Liver (tissue), 9 donors: ENCODE measurements around the gene ENPP3. TPM values are rescaled to one million over a fixed set of nuclear protein-coding genes. Genes with fewer than 3 reads are reported as not detected.

Experiments used
- DNase-seq: peaks from one replicate; pipeline ENCODE4 v3.0.0-alpha.2; 2017; ENCODE audit warnings: low spot score
- H3K27ac ChIP-seq, 2 donors: one replicate each; pipeline ENCODE4 v1.7.0; 2013; ENCODE audit warnings: inconsistent platforms in 2 of 2, low read length in 2 of 2, control low read depth in 1 of 2, low read depth in 1 of 2, mild to moderate bottlenecking in 1 of 2
- H3K27me3 ChIP-seq, 4 donors: one replicate each; pipeline versions ENCODE4 v1.6.1 to v1.7.0; 2013; ENCODE audit warnings: low read length in 3 of 4, inconsistent platforms in 1 of 4, mild to moderate bottlenecking in 1 of 4, moderate library complexity in 1 of 4; ENCODE audit not compliant: control insufficient read depth in 4 of 4, insufficient read depth in 4 of 4
- H3K36me3 ChIP-seq, 4 donors: one replicate each; pipeline versions ENCODE4 v1.6.1 to v1.7.0; 2013; ENCODE audit warnings: low read length in 3 of 4, mild to moderate bottlenecking in 3 of 4, low read depth in 1 of 4, moderate library complexity in 1 of 4; ENCODE audit not compliant: control insufficient read depth in 4 of 4, insufficient read depth in 3 of 4
- H3K4me1 ChIP-seq, 4 donors: one replicate each; pipeline versions ENCODE4 v1.6.1 to v1.7.0; 2013; ENCODE audit warnings: low read length in 3 of 4, mild to moderate bottlenecking in 3 of 4, moderate library complexity in 1 of 4; ENCODE audit not compliant: control insufficient read depth in 4 of 4, insufficient read depth in 4 of 4
- H3K4me3 ChIP-seq, 3 donors: one replicate each; pipeline versions ENCODE4 v1.6.1 to v1.7.0; 2013; ENCODE audit warnings: low read length in 3 of 3, control low read depth in 1 of 3, low read depth in 1 of 3, mild to moderate bottlenecking in 1 of 3
- H3K9ac ChIP-seq, 2 donors: one replicate each; pipeline ENCODE4 v1.7.0; 2013; ENCODE audit warnings: low read length in 2 of 2, mild to moderate bottlenecking in 2 of 2, moderate library complexity in 2 of 2, control low read depth in 1 of 2, low read depth in 1 of 2
- H3K9me3 ChIP-seq, 4 donors: one replicate each; pipeline versions ENCODE4 v1.6.1 to v1.7.0; 2013; ENCODE audit warnings: low read length in 3 of 4; ENCODE audit not compliant: control insufficient read depth in 4 of 4
- FOXA1 ChIP-seq: IDR thresholded peaks from 2 replicates; pipeline ENCODE4 v1.6.1; 2016; ENCODE audit warnings: antibody characterized with exemption
- FOXA2 ChIP-seq: IDR thresholded peaks from 2 replicates; pipeline ENCODE4 v1.6.1; 2016; ENCODE audit warnings: antibody characterized with exemption
- GABPA ChIP-seq, 2 donors: IDR thresholded peaks in 1 of 2; conservative IDR thresholded peaks in 1 of 2; 2 replicates each; pipeline ENCODE4 v1.6.1; 2016; ENCODE audit warnings: antibody characterized with exemption in 2 of 2, mild to moderate bottlenecking in 1 of 2, moderate library complexity in 1 of 2
- HNF4A ChIP-seq, 2 donors: conservative IDR thresholded peaks; 2 replicates each; pipeline ENCODE4 v1.6.1; 2016; ENCODE audit warnings: antibody characterized with exemption in 2 of 2, mild to moderate bottlenecking in 2 of 2
- HNF4G ChIP-seq: IDR thresholded peaks from 2 replicates; pipeline ENCODE4 v1.6.1; 2016; ENCODE audit warnings: antibody characterized with exemption
- JUND ChIP-seq, 2 donors: IDR thresholded peaks; 2 replicates each; pipeline ENCODE4 v1.6.1; 2016; ENCODE audit warnings: antibody characterized with exemption in 2 of 2
- RAD21 ChIP-seq, 2 donors: IDR thresholded peaks; 2 replicates each; pipeline ENCODE4 v1.6.1; 2016; ENCODE audit warnings: antibody characterized with exemption in 2 of 2, mild to moderate bottlenecking in 2 of 2
- RXRA ChIP-seq, 2 donors: IDR thresholded peaks; 2 replicates each; pipeline ENCODE4 v1.6.1; 2017 to 2018; ENCODE audit warnings: antibody characterized with exemption in 2 of 2, mild to moderate bottlenecking in 1 of 2
- SP1 ChIP-seq: IDR thresholded peaks from 2 replicates; pipeline ENCODE4 v1.6.1; 2018; ENCODE audit warnings: antibody characterized with exemption, mild to moderate bottlenecking
- YY1 ChIP-seq: IDR thresholded peaks from 2 replicates; pipeline ENCODE4 v1.6.1; 2016; ENCODE audit warnings: antibody characterized with exemption, mild to moderate bottlenecking
- WGBS: extraction: QIAGEN DNeasy Blood & Tissue Kit; methylation state at CpG from one replicate; pipeline ENCODE4 v1.1.7; 2013; 5-methylcytosine and 5-hydroxymethylcytosine counted together
- polyA plus RNA-seq, 2 donors: library from polyadenylated mRNA; stranded (reverse) in 1 of 2; unstranded in 1 of 2; fragments of 200-250 nt in 1 of 2; fragments of >200 nt in 1 of 2; fragmentation: Nextera tagmentation in 1 of 2; extraction: Ambion mirVana in 1 of 2; gene quantifications; one replicate each; pipeline versions ENCODE4 v1.2.1 to v1.2.3, GENCODE V29; 2013 to 2015
- total RNA-seq, 2 donors: library from RNA; depleted of rRNA; stranded (reverse); fragments of >200 nt; gene quantifications; one replicate each; pipeline ENCODE4 v1.2.3, GENCODE V29; 2014
- TF ChIP-seq, protein P1 (sequence below): fragments of 150-350 bp; IDR thresholded peaks from 2 replicates; pipeline ENCODE4 v1.5.1; 2017; ENCODE audit warnings: improper control_type of control experiment, low read depth, low read length; ENCODE audit not compliant: missing input control
- TF ChIP-seq, protein P2 (sequence below): IDR thresholded peaks from 2 replicates; pipeline ENCODE4 v1.6.1; 2016; ENCODE audit warnings: antibody characterized with exemption
- TF ChIP-seq, protein P3 (sequence below): IDR thresholded peaks from 2 replicates; pipeline ENCODE4 v1.6.1; 2016; ENCODE audit warnings: antibody characterized with exemption, mild to moderate bottlenecking
- TF ChIP-seq, protein P4 (sequence below): IDR thresholded peaks from 2 replicates; pipeline ENCODE4 v1.6.1; 2016; ENCODE audit warnings: antibody characterized with exemption
- donor health status: healthy.
- donor health status: healthy.
- donor health status: healthy.
- donor health status: healthy.
- donor health status: healthy.

Gene ENPP3
- total and polyA plus RNA-seq, 4 donors: 0.51 to 6.1 (median 1.1) TPM

DNA sequence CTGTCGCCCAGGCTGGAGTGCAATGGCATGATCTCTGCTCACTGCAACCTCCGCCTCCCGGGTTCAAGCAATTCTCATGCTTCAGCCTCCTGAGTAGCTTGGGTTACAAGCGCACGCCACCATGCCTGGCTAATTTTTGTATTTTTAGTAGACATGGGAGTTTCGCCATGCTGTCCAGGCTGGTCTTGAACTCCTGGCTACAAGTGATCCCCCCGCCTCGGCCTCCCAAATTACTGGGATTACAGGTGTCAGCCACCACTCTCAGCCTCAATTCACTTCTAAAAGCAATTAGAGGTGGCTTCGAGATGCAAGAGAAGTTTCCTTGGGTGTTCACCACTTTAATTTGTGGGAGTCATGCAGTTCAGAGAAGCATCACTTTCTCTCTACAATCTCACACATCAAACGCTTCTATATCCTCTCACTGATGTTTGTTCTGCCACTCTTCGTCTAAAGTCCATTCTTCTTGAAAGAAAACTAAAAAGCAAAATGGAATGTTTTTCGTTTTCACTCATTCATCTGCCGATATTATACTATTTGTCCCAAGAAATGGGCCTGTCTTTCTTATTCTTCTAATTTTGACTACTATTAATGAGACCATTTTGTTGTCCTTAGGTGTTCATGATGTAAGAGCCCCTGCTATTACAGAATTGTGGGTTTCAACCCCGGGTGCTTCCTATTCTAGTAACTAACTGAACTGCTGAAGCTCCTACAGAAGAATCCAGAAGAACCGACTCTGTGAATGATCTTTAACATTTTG is 132.5 kb downstream of the ENPP3 start:
- TF ChIP-seq HNF4G (no peak), JUND (IDR thresholded peaks at IDR 0.05) (no peak), YY1 (peak; percentile 16), HNF4A (conservative IDR thresholded peaks at IDR 0.05) (peak in 1 of 2 donors; percentile 51)
- Histone ChIP-seq H3K9ac (no peak overlapping the region), H3K9me3 (no peaks in the 10 kb centered on the region), H3K27me3 (no peaks in the 10 kb centered on the region), H3K4me3 (no peak overlapping the region), H3K36me3 (no peaks in the 10 kb centered on the region), H3K4me1 (peaks cover 0 to 6% (median 2%) of the 10 kb centered on the region in 4 donors), H3K27ac (no peak overlapping the region)
- DNase-seq: no peak
- 84% methylated on average over 15 of the region's 15 CpGs for WGBS

DNA sequence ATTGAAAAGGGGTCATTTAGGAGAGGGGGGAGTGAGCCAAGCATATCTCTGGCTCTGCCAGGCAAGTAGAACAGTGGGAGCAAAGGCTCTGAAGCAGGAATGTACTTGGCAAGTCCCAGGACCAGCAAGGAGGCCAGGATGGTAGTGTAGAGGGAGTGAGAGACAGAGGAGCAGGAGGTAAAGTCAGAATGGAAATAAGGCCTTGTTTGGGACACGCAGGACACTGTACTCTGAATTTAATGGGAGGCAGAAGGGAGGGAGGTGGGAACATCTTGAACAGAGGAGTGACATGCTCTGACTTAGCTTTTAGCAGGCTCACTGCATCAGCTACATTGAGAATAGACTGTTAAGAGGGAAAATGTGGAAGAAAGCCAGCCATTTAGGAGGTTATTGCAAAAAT is 133.7 kb downstream of the ENPP3 start:
- TF ChIP-seq RAD21 (IDR thresholded peaks at IDR 0.05): no peak
- TF ChIP-seq FOXA2: no peak
- TF ChIP-seq YY1: no peak
- no peak for TF ChIP-seq GABPA (IDR thresholded peaks at IDR 0.05 in 1 of 2, conservative IDR thresholded peaks at IDR 0.05 in 1 of 2)
- no peak for TF ChIP-seq RXRA (IDR thresholded peaks at IDR 0.05)
- no peak for TF ChIP-seq HNF4A (conservative IDR thresholded peaks at IDR 0.05)
- TF ChIP-seq, protein P1, sequence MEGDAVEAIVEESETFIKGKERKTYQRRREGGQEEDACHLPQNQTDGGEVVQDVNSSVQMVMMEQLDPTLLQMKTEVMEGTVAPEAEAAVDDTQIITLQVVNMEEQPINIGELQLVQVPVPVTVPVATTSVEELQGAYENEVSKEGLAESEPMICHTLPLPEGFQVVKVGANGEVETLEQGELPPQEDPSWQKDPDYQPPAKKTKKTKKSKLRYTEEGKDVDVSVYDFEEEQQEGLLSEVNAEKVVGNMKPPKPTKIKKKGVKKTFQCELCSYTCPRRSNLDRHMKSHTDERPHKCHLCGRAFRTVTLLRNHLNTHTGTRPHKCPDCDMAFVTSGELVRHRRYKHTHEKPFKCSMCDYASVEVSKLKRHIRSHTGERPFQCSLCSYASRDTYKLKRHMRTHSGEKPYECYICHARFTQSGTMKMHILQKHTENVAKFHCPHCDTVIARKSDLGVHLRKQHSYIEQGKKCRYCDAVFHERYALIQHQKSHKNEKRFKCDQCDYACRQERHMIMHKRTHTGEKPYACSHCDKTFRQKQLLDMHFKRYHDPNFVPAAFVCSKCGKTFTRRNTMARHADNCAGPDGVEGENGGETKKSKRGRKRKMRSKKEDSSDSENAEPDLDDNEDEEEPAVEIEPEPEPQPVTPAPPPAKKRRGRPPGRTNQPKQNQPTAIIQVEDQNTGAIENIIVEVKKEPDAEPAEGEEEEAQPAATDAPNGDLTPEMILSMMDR: no peak
- no peak for TF ChIP-seq FOXA1
- TF ChIP-seq, protein P2, sequence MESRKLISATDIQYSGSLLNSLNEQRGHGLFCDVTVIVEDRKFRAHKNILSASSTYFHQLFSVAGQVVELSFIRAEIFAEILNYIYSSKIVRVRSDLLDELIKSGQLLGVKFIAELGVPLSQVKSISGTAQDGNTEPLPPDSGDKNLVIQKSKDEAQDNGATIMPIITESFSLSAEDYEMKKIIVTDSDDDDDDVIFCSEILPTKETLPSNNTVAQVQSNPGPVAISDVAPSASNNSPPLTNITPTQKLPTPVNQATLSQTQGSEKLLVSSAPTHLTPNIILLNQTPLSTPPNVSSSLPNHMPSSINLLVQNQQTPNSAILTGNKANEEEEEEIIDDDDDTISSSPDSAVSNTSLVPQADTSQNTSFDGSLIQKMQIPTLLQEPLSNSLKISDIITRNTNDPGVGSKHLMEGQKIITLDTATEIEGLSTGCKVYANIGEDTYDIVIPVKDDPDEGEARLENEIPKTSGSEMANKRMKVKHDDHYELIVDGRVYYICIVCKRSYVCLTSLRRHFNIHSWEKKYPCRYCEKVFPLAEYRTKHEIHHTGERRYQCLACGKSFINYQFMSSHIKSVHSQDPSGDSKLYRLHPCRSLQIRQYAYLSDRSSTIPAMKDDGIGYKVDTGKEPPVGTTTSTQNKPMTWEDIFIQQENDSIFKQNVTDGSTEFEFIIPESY: no peak
- TF ChIP-seq, protein P3, sequence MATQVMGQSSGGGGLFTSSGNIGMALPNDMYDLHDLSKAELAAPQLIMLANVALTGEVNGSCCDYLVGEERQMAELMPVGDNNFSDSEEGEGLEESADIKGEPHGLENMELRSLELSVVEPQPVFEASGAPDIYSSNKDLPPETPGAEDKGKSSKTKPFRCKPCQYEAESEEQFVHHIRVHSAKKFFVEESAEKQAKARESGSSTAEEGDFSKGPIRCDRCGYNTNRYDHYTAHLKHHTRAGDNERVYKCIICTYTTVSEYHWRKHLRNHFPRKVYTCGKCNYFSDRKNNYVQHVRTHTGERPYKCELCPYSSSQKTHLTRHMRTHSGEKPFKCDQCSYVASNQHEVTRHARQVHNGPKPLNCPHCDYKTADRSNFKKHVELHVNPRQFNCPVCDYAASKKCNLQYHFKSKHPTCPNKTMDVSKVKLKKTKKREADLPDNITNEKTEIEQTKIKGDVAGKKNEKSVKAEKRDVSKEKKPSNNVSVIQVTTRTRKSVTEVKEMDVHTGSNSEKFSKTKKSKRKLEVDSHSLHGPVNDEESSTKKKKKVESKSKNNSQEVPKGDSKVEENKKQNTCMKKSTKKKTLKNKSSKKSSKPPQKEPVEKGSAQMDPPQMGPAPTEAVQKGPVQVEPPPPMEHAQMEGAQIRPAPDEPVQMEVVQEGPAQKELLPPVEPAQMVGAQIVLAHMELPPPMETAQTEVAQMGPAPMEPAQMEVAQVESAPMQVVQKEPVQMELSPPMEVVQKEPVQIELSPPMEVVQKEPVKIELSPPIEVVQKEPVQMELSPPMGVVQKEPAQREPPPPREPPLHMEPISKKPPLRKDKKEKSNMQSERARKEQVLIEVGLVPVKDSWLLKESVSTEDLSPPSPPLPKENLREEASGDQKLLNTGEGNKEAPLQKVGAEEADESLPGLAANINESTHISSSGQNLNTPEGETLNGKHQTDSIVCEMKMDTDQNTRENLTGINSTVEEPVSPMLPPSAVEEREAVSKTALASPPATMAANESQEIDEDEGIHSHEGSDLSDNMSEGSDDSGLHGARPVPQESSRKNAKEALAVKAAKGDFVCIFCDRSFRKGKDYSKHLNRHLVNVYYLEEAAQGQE: no peak
- TF ChIP-seq, protein P4, sequence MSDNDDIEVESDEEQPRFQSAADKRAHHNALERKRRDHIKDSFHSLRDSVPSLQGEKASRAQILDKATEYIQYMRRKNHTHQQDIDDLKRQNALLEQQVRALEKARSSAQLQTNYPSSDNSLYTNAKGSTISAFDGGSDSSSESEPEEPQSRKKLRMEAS: no peak
- TF ChIP-seq SP1: no peak
- no peak overlapping the region for H3K9ac ChIP-seq
- no peak for DNase-seq
- no peaks in the 10 kb centered on the region for H3K9me3 ChIP-seq
- H3K4me3 ChIP-seq: no peak overlapping the region
- WGBS: 86% methylated on average over 1 of the region's 1 CpG
- H3K4me1 ChIP-seq: peaks cover 0 to 4% (median 2%) of the 10 kb centered on the region in 4 donors
- H3K27ac ChIP-seq: no peak overlapping the region
- H3K36me3 ChIP-seq: no peaks in the 10 kb centered on the region
- no peaks in the 10 kb centered on the region for H3K27me3 ChIP-seq
